GM19238 (cell line): ENCODE data around the gene KIF20B.
"Not testable (repeated sequence)": the region's sequence is repeated elsewhere in the genome, so short reads cannot be mapped to it uniquely, and the experiment has no call there.

Experiments
- DNase-seq: peaks from one replicate; pipeline ENCODE4 v3.0.0; 2011; ENCODE audit warnings: low spot score; ENCODE audit not compliant: insufficient read length

KIF20B gene

DNA sequence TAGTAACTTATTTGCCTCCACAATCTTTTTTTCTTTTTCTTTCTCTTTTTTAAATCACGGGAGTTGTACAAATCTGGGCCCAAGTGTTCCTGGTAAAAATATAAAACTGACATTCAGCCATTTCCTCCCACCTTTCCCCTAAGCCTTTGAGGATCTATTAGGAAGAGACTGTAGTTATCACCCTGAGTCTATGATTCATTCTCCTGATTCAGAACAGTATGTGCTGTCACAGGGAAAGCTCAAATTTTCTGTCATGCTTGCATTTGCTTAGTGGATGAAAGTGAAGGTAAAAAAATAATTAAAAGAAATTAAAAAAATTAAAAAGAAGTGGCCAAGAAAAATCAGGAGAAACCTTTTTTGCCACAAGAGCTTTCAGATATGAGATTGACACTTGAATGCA, 71.7 kb downstream of the KIF20B start:
- DNase-seq: no peak

DNA sequence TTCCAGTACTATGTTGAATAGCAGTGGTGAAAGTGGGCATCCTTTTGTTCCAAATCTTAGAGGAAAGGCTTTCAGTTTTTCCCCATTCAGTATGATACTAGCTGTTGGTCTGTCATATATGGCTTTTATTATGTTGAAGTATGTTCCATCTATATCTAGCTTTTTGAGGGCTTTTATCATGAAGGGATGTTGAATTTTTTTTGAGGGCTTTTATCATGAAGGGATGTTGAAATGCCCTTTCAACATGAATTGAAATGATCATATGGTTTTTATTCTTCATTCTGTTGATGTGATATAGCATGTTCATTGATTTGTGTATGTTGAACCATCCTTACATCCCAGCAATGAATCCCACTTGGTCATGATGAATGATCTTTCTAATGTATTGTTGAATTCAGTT, 75.3 kb downstream of the KIF20B start:
- DNase-seq: no peak

DNA sequence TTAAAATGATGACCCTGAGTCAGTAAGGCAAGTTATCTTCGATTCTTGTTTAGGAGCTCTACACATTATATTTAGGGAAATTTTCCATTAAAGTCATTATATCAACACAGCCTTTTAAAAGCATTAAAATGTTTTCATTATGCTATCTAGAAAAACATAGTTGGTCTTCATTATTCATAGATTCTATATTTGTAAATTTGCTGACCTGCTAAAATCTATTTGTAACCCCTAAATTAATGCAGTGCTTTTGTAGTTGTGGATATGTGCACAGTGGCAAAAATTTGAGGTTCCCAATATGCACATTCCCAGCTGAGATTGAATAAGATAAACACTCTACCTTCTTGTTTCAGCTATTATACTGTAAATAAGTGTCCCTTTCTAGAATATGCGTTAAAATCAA, 81.1 kb downstream of the KIF20B start:
- DNase-seq: no peak

DNA sequence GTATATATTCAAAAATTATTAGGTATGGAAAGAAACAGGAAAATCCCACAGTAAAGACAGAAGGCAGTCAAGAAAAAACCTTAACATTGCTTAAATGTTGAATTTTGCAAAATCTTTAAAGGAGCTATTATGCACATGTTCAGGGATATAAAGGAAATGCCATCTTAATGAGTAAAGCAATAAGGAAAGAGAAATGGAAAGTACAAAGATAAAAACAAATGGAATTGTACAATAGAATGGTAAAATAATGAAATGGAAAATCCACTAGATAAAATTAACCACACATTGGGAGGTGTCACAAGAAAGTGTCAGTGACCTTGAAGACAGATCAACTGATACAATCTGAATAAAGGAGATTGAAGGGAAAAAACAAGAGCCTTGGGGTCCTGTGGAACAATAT, 82.0 kb downstream of the KIF20B start:
- DNase-seq: no peak

DNA sequence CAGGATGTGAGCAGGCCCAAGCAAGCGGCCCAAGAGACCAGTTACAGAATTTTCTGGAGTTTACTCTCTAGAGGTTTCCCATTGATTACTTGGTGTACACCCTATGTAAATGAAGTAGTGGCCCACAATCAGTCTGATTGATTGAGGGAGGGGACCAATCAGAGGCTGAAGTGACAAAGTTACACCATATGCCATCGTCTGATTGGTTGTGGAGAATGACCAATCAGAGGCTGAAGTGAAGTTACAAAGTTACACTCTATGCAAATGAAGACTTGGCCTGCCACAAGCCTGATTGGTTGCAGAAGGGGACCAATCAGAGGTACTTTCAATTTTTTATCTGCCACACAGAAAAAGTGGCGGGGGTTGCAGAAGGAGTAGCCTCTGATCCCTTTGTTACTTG, 83.7 kb downstream of the KIF20B start:
- DNase-seq: no peak

DNA sequence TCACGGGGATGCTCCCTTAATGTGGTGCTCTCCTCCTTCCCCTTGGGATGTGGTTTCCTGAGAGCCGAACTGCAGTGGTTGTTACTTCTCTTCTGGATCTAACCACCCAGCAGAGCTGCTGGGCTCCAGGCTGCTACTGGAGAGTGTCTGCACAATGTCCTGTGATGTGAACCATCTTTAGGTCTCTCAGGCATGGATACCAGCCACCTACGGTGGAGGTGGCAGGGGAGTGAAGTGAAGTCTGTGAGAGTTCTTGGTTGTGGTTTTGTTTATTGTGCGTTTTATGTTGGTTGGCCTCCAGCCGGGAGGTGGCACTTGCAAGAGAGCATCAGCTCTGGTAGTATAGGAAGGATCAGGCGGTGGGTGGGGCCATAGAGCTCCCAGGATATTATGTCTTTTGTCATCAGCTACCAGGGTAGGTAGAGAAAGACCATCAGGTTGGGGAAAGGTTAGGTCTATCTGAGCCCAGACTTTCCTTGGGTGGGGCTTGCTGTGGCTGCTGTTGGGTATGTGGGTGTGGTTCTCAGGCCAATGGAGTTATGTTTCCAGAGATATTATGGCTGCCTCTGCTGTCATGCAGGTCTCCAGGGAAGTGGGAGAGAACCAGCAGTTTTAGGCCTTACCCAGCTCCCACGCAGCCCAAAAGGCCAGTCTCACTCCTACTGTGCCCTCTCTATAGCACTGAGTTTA, 87.9 kb downstream of the KIF20B start:
- no peak for DNase-seq

DNA sequence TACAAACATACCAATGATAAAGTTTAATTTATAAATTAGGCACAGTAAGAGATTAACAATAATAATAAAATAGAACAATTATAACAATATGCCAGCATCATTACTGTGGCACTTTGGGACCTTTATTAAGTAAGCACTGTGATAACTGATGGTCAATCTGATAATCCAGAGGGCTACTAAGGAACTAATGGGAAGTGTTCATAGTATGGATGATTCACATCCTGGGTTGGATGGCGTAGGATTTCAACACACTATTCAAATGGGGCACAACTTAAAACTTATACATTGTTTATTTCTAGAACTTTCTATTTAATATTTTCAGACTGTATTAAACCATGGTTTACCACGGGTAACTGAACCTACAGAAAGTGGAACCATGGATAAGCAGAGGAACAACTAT, 90.8 kb downstream of the KIF20B start:
- DNase-seq: no peak

DNA sequence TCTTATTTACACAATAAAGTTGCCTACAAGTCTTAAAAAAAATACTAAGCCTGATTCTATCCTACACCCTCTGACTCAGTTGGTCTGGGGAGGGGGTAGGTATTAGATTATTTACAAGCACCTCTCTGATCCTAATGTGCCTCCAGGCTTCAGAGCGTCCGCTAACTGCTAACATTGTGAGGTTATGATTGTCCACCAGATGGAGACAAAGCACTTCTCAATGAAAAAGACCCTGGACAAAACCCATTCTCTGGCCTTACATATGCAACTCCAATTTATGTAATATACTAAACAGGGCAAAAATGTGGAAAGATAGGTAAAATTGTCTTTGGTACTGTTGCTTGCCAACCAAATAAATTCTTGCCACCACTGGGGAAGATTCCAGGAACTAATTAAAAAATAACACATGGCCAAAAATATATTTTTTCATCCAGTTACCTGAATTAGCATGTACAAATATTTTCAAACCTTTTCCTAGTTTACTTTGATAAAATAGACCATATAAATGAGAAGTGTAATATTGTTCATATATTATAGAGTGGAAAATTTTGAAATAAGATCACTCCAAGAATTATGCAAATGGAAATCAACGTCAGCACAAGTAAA, 92.4 kb downstream of the KIF20B start:
- DNase-seq: peak; percentile 21

DNA sequence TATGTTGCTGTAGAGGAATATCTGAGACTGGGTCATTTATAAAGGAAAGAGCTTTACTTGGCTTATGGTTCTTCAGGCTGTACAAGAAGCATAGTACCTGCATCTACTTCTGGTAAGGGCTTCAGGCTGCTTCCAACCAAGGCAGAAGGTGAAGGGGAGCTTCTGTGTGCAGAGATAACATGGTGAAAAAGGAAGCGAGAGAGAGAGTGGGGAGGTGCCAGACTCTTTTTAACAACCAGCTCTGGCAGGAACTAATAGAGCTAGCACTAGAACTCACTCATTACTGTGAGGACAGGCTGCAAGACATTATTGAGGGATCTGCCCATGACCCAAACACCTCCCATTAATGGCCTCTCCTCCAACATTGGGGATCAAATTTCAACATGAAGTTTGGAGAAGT, 94.5 kb downstream of the KIF20B start:
- DNase-seq: no peak

DNA sequence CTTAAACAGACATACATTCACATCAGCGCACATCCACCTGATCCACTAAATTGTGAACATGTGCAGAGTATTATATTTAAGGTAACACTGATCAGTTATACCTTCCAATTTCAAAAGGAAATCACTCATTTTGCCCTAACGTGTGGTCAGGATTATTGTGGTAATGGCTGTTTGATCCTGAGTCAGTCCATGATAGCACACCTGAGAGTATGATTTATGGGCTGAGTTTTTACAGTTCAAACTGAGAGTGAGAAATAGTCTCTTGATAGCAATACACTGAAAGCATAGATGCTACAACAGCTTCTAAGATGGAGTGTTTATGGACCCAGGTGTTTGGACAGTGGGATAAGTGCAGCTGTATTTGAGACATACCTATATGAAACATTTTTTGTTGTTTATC, 96.7 kb downstream of the KIF20B start:
- no peak for DNase-seq

DNA sequence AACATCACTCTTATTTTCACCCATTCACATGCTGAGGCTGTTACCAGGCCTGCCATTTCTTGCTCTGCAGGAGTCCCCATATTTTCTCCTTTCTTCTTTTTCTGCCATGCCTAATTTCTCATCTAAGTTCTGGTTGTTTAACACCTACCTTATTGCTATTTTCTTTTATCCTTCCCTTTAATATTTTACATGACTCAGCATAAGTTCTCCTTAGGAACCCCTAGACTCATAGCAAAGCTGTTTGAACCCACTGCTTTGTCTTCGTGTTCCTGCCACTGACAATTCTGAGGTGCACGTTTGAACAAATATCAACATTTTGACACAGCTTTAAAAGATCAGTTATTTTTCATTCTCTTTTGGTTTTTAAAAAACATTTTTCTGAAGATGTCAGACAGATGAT, 98.2 kb downstream of the KIF20B start:
- DNase-seq: no peak

DNA sequence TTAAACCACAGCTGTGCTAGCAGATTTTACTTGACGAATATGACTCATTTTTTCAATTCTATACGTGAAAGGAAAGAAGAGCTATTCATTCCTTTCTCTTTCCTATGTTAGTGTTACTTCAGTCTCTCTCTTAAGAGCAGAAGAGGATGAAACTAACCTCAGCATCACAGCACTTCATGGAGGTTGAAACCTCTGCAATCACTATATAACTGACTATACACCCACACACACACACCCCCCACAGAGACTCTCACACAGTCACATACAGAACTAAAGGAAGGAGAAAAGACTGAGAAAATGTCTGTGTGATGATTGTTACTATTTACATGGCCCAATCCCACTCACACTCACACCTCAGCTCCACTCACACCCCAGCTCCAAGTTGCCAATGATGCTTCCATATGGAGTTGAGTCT, 104.2 kb downstream of the KIF20B start:
- DNase-seq: no peak

DNA sequence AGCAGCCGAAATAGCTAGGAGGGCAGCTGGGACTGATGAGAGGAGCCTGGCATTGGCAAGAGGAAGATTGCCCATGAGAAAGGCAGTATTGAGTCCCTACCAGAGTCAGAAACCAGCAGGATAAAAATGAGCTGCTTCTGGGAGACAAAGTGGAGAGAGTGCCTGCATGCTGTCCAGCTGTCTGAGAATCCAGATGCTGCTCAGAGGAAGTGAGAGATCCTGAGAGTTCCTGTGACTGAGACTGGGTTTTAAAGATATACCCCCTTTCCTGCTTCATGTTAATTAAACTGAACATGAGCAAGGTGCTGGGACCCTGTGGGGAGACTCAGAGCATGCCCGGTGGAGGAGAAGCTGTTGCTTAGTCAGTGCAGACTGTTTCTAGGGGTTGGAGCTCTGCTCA, 107.5 kb downstream of the KIF20B start:
- no peak for DNase-seq

DNA sequence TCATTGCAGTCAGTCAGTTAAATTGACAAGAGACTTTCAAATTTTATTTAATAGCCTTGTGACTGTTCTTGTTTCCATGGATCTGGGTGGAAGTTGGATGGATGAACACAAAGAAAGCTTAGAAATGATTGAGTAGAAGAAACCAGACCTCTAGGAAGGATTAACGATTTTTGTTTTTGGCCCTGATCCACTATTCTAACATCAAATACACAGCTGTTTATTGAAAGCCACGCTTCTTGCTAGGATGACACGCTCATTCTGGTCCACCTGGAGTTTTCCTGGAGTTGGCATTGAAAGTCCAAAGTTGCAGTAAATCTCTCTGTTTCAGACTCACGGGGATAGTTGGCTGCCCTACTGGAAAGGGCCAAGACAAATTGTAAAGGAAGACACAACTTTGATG, 108.4 kb downstream of the KIF20B start:
- no peak for DNase-seq

DNA sequence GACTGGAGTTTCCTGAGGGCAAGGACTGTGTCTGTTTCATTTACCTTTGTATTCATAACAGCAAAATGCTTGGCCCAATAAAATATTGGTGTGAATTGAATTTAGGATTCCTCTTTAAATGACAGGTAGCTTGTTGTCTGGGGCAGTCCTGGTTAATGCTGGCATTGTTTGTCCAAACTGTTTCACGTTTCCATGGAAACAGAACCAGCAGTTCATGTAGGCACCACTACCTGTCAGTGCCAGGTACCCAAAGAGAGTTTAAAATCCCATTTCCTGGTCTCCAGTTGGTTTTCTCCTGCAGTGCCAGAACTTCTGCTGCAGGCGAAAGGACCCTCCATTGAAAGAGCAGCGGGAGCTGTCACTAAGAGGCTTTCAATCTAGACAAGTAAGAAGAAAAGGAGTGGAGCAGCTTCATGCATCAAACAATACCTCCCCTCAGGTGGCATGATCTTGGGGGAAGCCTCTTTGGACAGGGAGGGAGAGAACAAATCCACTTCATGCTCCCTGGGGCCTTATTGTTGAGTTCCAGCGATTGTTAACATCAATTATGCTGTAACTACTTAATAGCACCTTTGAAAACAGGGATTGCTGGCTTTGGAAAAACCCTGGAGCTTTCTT, 109.6 kb downstream of the KIF20B start:
- DNase-seq: no peak

DNA sequence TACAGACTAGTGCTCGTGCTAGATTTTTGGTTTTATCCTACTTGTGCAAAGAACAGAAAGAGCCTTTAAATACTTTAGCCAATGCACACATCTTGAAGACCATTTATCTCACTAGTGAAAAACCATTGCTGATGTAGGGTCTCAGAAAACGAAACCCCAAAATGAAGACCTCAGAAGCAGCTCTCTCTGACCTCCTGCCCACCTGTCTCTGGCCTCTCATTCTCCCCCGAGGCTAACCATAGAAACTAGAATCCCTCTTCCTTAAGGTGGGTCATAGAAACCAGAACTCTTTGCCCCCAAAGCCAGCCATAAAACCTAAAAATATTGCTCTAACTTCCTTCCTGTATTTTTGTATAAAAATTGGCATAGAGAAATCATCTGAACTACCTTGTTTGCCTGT, 112.2 kb downstream of the KIF20B start:
- no peak for DNase-seq

DNA sequence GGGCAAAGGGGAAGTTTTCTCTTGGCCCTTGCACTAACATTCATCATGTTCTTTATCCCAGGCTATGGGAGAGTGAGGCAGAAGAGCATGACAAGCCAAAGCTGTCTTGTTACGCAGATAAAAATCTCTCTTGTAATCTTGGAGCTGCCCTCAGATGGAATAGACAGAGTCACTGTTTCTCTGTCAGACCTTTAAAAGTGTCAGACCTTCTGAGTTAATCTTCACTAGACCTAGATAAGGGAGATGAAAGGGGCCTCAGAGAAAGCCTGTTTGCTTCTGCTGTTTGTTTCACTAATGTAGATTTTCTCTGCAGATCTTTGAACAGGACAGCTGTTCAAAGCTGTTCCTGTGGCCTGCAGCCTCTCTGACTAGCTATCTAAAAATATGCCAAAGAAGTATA, 112.9 kb downstream of the KIF20B start:
- no peak for DNase-seq

DNA sequence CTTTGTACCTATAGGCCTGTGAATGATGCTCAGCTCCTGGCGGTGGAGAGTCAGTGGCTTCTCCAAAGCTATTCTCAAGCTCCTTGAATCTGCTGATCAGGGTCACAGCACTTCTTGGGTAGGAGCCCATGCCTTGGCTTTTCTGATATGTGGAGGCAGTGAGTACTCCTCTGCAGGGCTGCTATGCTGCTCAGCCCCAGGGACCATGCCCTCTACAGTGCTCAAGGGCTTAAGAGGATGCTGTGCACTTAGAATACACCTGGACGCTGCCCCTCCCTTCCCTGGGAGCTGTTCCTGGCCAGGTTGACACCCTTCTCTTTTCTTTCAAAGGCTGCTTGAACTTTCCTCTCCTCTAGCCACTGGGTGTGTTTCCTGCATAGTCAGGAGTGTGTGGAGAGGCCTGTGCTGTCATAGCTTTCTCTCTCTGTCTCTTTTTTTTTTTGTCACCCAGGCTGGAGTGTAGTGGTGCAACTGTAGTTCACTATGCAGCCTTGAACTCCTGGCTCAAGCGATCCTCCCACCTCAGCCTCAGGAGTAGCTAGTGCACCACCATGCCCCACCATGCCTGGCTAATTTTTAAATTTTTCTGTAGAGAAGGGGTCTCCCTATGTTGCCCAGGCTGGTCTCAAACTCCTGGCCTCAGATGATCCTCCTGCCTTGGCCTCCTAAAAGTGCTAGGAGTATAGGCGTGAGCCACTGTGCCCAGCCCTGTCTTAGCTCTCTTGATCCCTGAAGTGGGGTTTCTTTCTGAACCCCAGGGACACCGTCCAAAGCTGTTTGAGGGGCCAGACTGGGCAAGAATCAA, 113.9 kb downstream of the KIF20B start:
- DNase-seq: no peak

DNA sequence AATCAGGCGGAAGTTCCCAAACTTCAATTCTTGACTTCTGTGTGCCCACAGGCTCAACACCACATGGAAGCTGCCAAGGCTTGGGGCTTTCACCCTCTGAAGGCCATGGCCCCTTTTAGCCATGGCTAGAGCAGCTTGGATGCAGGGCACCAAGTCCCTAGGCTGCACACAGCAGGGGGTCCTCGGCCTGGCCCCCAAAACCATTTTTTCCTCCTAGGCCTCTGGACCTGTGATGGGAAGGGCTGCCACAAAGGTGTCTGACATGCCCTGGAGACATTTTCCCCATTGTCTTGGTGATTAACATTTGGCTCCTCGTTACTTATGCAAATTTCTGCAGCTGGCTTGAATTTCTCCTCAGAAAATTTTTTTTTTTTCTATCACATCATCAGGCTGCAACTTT, 117.6 kb downstream of the KIF20B start:
- not testable (repeated sequence) for DNase-seq
